Activated CD4-positive, alpha-beta T cell treated with anti-CD3 and anti-CD28 coated beads, Interleukin-2, Interleukin-4, amounts not matched to agents 100 ng/mL and 50 ng/mL, durations not matched to agents 16 hours and 8 hours (primary cell): ENCODE measurements around the gene TECTA.
A peak's percentile ranks its signal among the peaks of the same experiment; 100 is the strongest.

Experiments
- DNase-seq: peaks from one replicate; pipeline ENCODE4 v3.0.0-alpha.2; 2020; ENCODE audit warnings: low spot score

The TECTA gene

GRCh38 chr11:121188776-121189175 lies 87.7 kb downstream of the TECTA start:
- no peak for DNase-seq

GRCh38 chr11:121191818-121192217 lies 90.8 kb downstream of the TECTA start:
- no peak for DNase-seq

- peak; percentile 74 for DNase-seq
These were observed 93.9 kb downstream of the TECTA start for GRCh38 chr11:121194731-121195596.

- DNase-seq, result no peak
These were observed 97.4 kb downstream of the TECTA start for GRCh38 chr11:121198491-121198890.

GRCh38 chr11:121199516-121199915 lies 98.5 kb downstream of the TECTA start:
- DNase-seq, result no peak

DNA sequence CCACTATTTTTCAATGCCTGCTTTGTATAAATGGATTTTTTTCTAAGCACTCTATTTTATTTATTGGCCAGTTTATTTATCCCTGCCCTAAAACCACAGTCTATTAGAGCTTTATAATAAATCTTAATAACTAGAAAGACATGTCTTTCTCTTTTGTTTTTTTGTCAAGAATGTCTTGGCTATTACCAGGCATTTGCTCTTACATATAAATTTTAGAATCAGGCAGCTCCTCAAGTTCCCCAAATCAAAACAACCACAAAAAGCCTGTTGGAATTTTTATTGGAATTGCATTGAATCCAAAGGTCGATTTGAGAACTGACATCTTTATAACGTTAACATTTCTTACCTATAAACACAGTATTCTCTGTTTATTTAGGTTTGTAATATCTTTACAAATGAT lies 105.8 kb downstream of the TECTA start:
- no peak for DNase-seq

DNA sequence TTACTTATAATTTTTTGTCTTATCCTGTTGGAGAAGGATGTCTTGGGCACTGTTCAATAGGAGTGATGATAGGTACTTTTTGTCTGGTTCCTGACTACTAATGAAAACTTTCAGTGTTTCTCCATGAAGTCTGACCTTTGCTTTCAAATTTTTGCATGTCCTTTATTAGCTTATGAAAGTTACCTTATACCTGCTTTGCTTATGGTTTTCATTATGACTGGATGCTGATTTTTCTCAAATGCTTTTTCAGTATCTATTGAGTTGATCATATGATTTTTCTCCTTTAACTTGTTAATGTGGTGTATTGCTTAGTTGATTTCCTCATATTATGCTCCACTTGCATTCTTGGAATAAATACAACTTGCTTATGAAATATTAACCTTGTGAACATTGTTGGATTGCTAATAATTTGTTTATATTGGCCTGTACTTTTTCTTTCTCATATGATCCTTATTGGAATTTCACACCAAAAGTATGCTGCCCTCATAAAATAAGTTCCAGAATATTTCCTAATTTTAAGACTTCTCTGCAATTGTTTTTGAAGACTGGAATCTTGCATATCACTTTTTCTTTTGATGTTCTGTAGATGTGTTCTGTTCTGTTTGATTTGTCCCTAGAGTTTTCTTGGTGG lies 106.6 kb downstream of the TECTA start:
- DNase-seq, result no peak

DNA sequence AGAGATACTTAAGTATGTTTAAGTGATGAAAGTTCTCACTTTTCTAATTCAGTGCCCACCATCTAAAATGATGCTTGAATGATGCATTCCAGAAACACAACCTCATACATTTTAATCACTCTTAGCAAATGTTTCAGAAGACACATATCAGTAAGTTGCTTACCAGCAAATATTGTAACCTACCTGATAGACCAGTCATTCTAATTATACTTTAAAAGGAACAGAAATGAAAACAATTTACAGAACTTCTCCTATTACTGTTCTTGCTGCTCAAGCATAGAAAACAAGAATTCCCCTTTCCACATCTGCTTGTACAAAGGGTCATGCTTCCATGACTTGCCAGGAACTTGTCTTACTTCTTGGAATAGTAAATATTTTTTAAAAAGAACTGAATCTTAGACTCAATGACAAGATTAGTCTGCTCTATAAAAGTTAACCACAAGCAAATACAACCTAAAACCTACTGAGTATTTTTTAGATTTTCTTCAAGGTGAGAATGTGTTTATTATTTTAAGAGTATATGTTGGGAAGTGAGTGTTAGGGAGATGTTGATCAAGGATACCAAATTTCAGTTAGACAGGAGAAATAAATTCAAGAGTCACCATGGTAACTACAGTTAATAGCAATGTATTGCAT lies 109.5 kb downstream of the TECTA start:
- no peak for DNase-seq

- no peak for DNase-seq
These were observed 110.6 kb downstream of the TECTA start for GRCh38 chr11:121211626-121212025.

GRCh38 chr11:121212536-121213361 lies 111.7 kb downstream of the TECTA start:
- no peak for DNase-seq

DNA sequence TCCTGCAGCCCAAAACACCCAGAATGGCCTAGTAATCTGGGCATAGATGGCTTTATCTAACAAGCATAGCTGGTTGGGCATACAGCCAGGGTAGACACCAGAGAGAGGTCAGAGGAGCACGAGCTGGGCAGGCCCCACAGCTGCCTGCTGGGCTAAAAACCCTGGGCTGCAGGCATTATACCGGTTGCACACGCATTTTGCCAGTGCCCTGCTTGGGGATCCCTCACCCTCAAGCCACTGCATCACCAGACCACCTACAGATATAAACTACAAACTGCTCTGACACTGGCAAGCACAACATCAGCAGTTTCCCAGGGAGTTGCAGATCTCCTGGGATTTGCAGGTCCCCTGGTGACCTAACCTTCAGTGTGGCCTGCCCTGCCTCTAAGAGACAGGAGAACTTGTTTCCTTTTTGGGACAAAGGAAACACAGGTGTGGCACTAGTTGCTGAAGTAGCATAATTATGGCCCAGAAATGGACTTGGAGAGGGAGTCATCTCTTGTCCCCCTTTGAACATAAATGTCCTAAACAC lies 112.4 kb downstream of the TECTA start:
- DNase-seq, result no peak

DNA sequence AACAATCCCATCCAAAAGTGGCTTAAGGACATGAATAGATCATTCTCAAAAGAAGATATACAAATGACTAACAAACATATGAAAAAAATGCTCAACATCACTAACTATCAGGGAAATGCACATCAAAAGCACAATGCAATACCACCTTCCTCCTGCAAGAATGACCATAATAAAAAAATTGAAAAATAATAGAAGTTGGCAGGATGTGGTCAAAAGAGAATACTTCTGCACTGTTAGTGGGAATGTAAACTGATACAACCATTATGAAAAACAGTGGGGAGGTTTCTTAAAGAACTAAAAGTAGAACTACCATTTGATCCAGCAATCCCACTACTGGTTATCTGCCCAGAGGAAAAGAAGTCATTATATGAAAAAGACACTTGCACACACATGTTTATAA lies 113.8 kb downstream of the TECTA start:
- DNase-seq, result no peak

GRCh38 chr11:121221496-121222200 lies 120.6 kb downstream of the TECTA start:
- no peak for DNase-seq

GRCh38 chr11:121223161-121223560 lies 122.1 kb downstream of the TECTA start:
- DNase-seq, result no peak

DNA sequence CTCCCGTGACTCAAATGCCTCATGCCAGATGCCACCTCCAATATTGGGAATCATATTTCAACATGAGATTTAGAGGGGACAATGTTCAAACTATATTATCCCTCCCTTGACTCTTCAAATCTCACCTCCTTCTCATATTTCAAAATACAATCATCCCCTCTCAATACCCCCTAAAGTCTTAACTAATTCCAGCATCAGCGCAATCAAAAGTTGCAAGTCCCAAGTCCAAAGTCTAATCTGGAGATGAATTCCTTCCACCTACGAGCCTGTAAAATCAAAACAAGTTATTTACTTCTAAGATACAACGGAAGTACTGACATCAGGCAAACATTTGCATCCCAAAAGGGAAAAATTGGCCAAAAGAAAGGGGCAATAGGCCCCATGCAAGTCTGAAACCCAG lies 124.3 kb downstream of the TECTA start:
- DNase-seq, result no peak

DNA sequence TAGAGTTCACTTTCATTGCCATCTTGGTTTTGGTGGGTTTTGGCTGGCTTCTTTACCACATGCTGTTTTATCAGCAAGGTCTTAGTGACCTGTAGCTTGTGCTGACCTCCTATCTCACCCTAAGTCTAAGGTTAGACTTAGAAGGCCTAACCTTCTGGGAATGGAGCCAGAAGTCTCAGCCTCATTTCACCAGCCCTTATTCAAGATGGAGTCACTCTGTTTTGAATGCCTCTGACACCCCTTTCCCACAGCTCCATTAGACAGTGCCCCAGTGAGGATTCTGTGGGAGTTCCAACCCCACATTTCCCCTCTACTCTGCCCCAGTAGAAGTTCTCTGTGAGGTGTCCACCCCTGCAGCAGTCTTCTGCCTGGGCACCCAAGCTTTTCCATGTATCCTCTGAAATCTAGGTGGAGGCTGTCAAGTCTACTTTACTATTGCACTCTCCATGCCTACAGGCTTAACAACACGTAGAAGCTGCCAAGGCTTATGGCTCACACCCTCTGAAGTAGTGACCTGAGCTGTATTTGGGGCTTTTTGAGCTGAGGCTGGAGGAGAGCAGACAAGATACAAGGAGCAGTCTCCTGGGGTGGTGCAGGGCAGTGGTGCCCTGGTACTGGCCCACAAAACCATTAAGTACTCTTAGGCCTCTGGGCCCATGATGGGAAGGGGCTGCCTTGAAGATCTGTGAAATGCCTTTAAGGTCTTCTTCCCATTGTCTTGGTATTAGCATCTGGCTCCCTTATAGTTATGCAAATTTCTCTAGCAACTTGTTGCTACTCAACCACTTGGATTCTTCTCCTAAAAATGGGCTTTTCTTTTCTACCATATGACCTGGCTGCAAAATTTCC lies 125.6 kb downstream of the TECTA start:
- DNase-seq, result no peak

GRCh38 chr11:121228851-121229250 lies 127.8 kb downstream of the TECTA start:
- DNase-seq, result no peak

DNA sequence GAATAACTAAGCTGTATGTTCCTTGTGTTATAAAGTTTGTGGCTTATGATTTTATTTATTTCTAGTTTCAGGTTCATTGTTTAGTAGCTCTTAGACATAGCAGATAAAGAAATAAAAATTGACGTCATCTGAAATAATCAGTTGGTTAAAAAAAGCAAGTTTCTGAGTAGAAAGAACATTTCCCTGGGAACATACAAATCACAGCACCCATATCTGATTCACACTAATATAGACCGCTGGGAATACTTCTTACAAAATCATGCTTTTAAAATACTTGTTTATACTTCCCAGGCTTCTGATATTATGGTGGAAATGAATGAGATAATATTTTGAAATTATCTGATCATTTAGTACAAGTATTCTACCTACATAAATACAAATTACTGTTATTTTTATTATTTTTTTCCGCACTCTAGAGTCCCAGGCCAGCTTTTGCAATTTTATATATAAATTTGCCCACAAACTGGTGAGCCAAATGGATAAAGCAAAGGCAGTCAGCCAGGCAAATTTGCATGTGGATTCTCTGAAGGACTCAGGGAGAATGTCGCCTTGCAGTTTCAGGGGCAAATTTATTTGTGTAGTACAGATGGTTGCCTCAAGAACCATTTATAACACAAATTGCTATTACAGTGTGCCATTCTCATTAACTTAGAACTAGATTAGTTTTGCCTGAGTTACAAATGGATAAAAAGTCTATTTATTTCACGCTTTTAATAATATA lies 128.6 kb downstream of the TECTA start:
- DNase-seq, result no peak

- no peak for DNase-seq
These were observed 130.7 kb downstream of the TECTA start for GRCh38 chr11:121231576-121232278.
